H1 (cell line): ENCODE data around the gene CARD18. TPM values are rescaled to one million over a fixed set of nuclear protein-coding genes. Genes with fewer than 3 reads are reported as not detected.

ENCODE experiments used
- RAD21 ChIP-seq, 2 experiments: IDR thresholded peaks in 1 of 2; conservative IDR thresholded peaks in 1 of 2; 2 replicates each; pipeline ENCODE4 v1.6.1; 2011; ENCODE audit warnings: low read depth in 2 of 2, low read length in 2 of 2, improper control_type of control experiment in 1 of 2, inconsistent platforms in 1 of 2, mild to moderate bottlenecking in 1 of 2, moderate library complexity in 1 of 2
- TBP ChIP-seq: IDR thresholded peaks from 2 replicates; pipeline ENCODE4 v1.6.1; 2011; ENCODE audit warnings: low read depth, low read length, improper control_type of control experiment
- TCF12 ChIP-seq: IDR thresholded peaks from 2 replicates; pipeline ENCODE4 v1.6.1; 2011; ENCODE audit warnings: low read depth, mild to moderate bottlenecking, low read length
- polyA plus RNA-seq, 7 experiments: library from polyadenylated mRNA; depleted of rRNA in 3 of 7; stranded (reverse) in 5 of 7; unstranded in 2 of 7; fragments of >200 nt in 5 of 7; fragments of 200-250 nt in 2 of 7; gene quantifications; 1 replicate in 5 of 7; 2 replicates in 1 of 7; 4 replicates in 1 of 7; pipeline versions ENCODE4 v1.2.1 to v1.2.3, GENCODE V29; 2011 to 2013; ENCODE audit warnings: missing spikeins in 2 of 7, mixed read lengths in 2 of 7
- total RNA-seq: library from RNA; stranded (reverse); fragmentation: NEBNext Ultra II Directional; extraction: Animal tissue kit (Norgen Biotek cat#: 25700); gene quantifications from 2 replicates; pipeline ENCODE4 v1.2.1, GENCODE V29; 2021

The CARD18 gene
- total and polyA plus RNA-seq, 2 of the 8 experiments (the other 6 are each of a cell fraction or from before 2014, with no cell fraction given): not detected

GRCh38 chr11:105152560-105152959 lies 13.0 kb upstream of the CARD18 start (continued):
- no peak for TF ChIP-seq TCF12
- no peak for TF ChIP-seq TBP
- TF ChIP-seq RAD21 (IDR thresholded peaks at IDR 0.05 in 1 of 2, conservative IDR thresholded peaks at IDR 0.05 in 1 of 2; ENCODE audit: low read depth in 2 of 2, low read length in 2 of 2): no peak
